ENCODE measurements around the gene E2F6.

GRCh38 chr2:11507517-11507916 lies 41.6 kb upstream of the E2F6 start:
- no peak for TF ChIP-seq CTCF (IDR thresholded peaks at IDR 0.05; ENCODE audit: extremely low read depth in 1 of 2, insufficient read depth in 1 of 2, low read depth in 1 of 2, low read length in 2 of 2)
- no peak for TF ChIP-seq EZH2 (IDR thresholded peaks at IDR 0.05; ENCODE audit: borderline replicate concordance, low read depth, low read length, severe bottlenecking)
- no peak for TF ChIP-seq POLR2AphosphoS5 (IDR thresholded peaks at IDR 0.05; ENCODE audit: insufficient read depth, low read depth, low read length)
